Measurements from ENCODE around the gene CRKL. TPM values are rescaled to one million over a fixed set of nuclear protein-coding genes. Genes with fewer than 3 reads are reported as not detected.

Gene CRKL
- total and polyA plus RNA-seq, 2 experiments from 2014 or later, result 42.4 to 80.9 TPM

DNA sequence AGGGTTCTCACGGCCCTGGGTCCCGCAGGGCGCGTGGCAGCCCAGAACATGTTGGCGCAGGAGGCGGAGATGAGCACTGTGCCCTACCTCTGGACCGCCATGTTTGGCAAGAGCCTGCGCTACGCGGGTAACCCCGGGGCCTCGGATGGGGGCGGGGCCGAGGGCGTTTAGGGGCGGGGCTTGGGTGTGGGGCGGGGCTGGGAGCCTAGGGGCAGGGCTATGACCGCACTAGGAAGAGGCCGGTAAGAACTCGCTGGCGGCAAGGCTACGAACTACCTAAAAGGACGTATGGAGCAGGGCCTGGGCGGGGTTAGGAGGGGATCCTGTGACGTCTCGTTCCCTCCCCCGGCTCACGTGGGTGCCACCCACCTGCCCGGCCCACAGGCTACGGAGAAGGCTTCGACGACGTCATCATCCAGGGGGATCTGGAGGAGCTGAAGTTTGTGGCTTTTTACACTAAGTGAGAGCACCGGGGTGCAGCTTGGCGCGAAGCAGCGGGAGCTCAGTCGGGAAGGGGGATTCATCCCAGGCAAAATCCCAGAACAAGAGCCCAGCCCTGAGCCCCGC lies 62.1 kb downstream of the CRKL start:
- H3K27ac ChIP-seq, result no peak overlapping the region
- no peaks in the 10 kb centered on the region for H3K36me3 ChIP-seq
- peak; percentile 70 to 93 for DNase-seq (ENCODE audit: low read depth in 1 of 2, low spot score in 1 of 2)
- TF ChIP-seq, protein P1, sequence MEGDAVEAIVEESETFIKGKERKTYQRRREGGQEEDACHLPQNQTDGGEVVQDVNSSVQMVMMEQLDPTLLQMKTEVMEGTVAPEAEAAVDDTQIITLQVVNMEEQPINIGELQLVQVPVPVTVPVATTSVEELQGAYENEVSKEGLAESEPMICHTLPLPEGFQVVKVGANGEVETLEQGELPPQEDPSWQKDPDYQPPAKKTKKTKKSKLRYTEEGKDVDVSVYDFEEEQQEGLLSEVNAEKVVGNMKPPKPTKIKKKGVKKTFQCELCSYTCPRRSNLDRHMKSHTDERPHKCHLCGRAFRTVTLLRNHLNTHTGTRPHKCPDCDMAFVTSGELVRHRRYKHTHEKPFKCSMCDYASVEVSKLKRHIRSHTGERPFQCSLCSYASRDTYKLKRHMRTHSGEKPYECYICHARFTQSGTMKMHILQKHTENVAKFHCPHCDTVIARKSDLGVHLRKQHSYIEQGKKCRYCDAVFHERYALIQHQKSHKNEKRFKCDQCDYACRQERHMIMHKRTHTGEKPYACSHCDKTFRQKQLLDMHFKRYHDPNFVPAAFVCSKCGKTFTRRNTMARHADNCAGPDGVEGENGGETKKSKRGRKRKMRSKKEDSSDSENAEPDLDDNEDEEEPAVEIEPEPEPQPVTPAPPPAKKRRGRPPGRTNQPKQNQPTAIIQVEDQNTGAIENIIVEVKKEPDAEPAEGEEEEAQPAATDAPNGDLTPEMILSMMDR (IDR thresholded peaks at IDR 0.05; ENCODE audit: low read depth, low read length), result no peak
- no peak overlapping the region for H3K4me3 ChIP-seq
- H3K9me3 ChIP-seq (ENCODE audit: low read depth), result no peaks in the 10 kb centered on the region
- H3K27me3 ChIP-seq, result peaks cover 3% of the 10 kb centered on the region
- H3K4me1 ChIP-seq (ENCODE audit: low read depth), result peaks cover 4% of the 10 kb centered on the region

DNA sequence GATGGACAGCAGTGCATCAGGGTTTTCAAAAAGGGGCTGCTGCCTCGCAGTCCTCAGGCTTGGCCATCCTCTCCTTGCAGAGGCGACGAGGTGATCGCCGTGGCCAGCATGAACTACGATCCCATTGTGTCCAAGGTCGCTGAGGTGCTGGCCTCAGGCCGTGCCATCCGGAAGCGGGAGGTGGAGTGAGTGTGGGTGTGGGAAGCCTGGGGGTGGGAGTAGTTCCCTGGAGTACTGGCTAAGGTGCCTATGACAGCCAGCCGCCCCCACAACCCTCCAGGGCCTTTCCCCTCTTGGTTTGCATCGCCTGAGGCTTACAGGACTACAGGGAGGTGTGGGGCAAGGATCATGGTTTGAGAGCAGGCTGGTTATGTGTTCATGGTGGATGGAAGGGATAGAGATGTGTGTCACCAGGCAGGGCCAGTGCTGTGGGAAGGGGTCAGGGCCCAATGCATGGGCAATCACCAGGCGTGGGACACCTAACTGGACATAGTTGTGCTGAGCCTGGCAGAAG lies 62.8 kb downstream of the CRKL start:
- Histone ChIP-seq H3K4me3 (no peak overlapping the region), H3K27ac (no peak overlapping the region), H3K36me3 (no peaks in the 10 kb centered on the region), H3K9me3 (ENCODE audit: low read depth) (no peaks in the 10 kb centered on the region), H3K27me3 (peaks cover 3% of the 10 kb centered on the region), H3K4me1 (ENCODE audit: low read depth) (peaks cover 4% of the 10 kb centered on the region)
- DNase-seq (ENCODE audit: low read depth in 1 of 2, low spot score in 1 of 2), result no peak
- TF ChIP-seq, protein P1 (IDR thresholded peaks at IDR 0.05; ENCODE audit: low read depth, low read length), result no peak

DNA sequence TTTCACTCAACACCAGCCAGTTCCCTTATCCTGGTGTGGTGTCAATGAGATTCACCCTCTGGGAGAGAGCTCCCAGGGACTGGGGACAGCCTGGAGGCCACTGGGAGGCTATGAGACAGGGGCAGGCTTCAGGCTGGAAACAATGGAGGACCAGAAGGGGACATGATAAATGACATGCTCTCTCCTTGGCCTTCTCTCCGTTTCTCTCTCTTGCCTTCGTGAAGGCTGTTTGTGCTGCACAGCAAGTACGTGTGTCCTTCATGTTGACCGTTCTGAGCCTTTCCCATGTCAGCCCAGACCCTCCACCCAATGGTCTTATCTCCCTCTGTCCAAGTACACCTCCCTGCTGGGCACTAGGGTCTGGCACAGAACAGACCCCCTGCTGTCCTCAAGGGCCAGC lies 63.3 kb downstream of the CRKL start:
- Histone ChIP-seq H3K9me3 (ENCODE audit: low read depth) (no peaks in the 10 kb centered on the region), H3K27ac (no peak overlapping the region), H3K36me3 (no peaks in the 10 kb centered on the region), H3K4me1 (ENCODE audit: low read depth) (peaks cover 4% of the 10 kb centered on the region), H3K4me3 (no peak overlapping the region), H3K27me3 (peaks cover 3% of the 10 kb centered on the region)
- TF ChIP-seq, protein P1 (IDR thresholded peaks at IDR 0.05; ENCODE audit: low read depth, low read length), result no peak
- no peak for DNase-seq (ENCODE audit: low read depth in 1 of 2, low spot score in 1 of 2)

DNA sequence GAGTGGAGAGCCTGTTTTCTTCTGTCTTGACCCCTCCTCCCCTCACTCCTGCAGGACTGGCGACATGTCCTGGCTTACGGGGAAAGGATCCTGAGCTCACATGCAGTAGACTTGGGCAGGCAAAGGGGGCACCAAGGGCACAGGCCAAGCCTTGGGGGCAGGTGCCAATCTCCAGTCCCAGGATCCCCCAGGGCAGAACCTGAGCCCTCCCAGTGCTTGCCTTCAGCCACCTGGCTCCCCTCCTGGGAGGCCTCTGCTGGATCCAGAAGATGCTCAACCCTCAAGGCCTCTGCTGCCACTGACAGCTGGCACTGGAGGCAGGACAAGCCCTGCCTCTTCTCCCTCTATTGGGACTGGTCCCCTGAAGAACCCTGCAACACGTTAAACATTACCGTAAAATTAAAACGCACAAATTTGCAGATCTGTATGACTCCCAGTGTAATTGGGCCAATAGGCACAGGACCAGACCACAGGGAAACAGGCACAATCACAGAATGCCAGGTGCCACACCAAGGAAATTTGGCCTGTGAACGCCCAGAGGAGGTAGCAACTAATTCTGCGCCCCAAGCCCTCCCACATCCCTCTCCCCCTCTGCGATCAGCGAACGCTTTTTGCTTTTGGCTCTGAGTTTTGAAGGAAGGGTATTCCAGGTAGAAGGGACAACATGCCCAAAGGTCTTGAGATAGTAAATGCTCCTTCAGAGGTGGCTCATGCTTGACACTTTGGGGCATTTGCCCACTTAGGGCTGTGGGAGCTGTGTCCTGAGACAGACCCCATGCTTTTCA lies 63.9 kb downstream of the CRKL start:
- TF ChIP-seq, protein P1 (IDR thresholded peaks at IDR 0.05; ENCODE audit: low read depth, low read length), result no peak
- Histone ChIP-seq H3K4me1 (ENCODE audit: low read depth) (peaks cover 4% of the 10 kb centered on the region), H3K27me3 (no peaks in the 10 kb centered on the region), H3K4me3 (peak overlapping the region; percentile 64), H3K36me3 (no peaks in the 10 kb centered on the region), H3K9me3 (ENCODE audit: low read depth) (no peaks in the 10 kb centered on the region), H3K27ac (peak overlapping the region; percentile 83)
- no peak for DNase-seq (ENCODE audit: low read depth in 1 of 2, low spot score in 1 of 2)

DNA sequence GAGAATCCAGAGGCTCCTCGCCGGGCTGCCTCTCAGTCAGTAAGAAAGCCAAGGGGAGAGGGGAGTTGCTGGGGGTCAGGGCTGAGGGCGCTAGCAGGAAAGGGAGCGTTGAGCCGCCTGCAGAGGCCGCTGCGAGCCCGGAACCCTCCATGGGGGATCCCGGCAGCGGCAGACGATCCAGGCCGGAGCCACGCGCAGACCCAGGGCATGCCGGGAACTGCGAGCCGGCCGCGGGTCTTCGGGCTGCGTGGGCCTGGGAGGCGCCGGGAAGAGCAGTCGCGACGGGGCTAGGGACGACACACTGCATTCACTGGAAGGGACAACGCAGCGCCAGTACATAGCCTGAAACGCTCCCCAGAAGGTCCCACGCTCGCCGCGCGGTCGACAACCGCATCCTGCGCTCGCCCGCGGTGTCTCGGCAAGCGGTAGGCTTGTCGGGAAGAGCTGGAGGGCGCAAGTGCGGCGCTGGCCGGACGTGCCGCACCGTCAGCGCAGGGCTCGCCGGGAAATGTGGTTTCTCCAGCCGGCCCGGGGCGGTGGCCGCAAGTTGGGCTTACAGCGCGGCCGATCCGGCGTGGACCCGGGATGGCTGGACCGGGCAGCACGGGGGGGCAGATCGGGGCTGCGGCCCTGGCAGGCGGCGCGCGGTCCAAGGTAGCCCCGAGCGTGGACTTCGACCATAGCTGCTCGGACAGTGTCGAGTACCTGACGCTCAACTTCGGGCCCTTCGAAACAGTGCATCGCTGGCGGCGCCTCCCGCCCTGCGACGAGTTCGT lies 64.8 kb downstream of the CRKL start, which contains the start of gene LZTR1:
Gene LZTR1 (plus strand): TSS at position 511 of the 776 bp plus-strand sequence. CDS start 75 bp downstream, at position 586.
- no peaks in the 10 kb centered on the region for H3K36me3 ChIP-seq
- no peaks in the 10 kb centered on the region for H3K9me3 ChIP-seq (ENCODE audit: low read depth)
- peak within 1 kb of the TSS; percentile 83 for H3K27ac ChIP-seq
- H3K4me3 ChIP-seq, result peak within 1 kb of the TSS; percentile 64
- H3K4me1 ChIP-seq (ENCODE audit: low read depth), result peaks cover 4% of the 10 kb centered on the region
- no peaks in the 10 kb centered on the region for H3K27me3 ChIP-seq
- peak; percentile 87 for DNase-seq (ENCODE audit: low read depth in 1 of 2, low spot score in 1 of 2)
- TF ChIP-seq, protein P1 (IDR thresholded peaks at IDR 0.05; ENCODE audit: low read depth, low read length), result peak; percentile 71

Data from cardiac muscle cell (in vitro differentiated cells and primary cell).